ENCODE measurements around the gene CAPZB.

DNA sequence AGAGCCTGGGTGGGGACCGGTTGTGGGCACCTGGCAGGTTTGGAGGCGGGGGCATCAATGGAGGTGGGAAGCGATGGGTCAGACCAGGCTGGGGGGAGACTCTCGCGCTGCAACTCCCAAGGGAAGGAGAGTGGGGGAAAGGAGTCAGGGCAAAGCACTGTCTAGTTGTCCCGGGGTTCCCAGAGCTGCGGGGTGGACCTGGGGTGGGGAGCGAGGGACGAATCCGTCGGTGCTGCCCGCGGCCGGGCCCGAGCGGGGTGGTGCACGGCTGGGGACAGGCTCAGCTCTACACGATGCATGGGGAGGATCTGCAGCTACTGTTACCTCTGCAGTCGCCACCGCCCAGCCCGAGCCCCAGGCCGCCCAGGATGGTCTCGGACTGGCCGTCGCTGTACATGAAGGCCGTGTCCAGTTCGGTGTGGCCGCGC, 173.8 kb downstream of the CAPZB start:
- TF ChIP-seq POLR2A (IDR thresholded peaks at IDR 0.05; ENCODE audit: low read length), result no peak
- TF ChIP-seq GATA1 (IDR thresholded peaks at IDR 0.05; ENCODE audit: low read depth, low read length), result no peak

Data from erythroblast (primary cell).